Stimulated activated CD4-positive, alpha-beta T cell treated with anti-CD3 and anti-CD28 coated beads, TNF-alpha, amount 100 ng/mL, for 48 hours (primary cell): ENCODE measurements around the gene MVB12B.

Source experiments
- DNase-seq, 3 donors: peaks; one replicate each; pipeline ENCODE4 v3.0.0-alpha.2; 2020; ENCODE audit warnings: low read depth in 3 of 3

MVB12B gene

DNA sequence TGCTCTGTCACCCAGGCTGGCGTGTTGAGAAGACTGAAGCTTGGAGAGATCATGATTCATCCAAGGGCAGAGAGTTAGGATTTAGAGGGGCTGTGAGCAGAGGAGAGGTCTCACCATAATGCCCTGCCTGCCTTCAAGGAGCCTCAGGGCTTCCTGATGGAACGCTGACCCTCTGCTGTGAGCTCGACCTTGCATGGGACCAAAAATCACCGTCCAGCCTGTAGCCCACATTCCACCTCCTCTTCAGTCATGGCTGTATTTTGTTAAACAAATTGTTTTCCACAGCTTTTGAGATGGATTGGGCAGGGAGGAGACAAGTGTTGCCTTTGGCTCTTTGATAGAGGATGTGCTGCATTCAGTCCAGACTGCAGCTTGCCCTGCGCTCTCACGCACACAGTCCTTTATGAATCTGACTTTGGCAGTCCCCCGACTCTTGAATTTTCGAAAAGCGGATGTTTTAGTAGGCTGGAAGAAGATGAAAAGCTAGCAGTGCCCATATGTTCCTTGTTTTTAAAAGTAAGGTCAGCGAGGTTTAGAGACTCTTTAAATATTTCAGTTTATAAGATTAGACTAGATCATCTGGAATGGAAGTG is 79.5 kb downstream of the MVB12B start:
- DNase-seq = no peak

DNA sequence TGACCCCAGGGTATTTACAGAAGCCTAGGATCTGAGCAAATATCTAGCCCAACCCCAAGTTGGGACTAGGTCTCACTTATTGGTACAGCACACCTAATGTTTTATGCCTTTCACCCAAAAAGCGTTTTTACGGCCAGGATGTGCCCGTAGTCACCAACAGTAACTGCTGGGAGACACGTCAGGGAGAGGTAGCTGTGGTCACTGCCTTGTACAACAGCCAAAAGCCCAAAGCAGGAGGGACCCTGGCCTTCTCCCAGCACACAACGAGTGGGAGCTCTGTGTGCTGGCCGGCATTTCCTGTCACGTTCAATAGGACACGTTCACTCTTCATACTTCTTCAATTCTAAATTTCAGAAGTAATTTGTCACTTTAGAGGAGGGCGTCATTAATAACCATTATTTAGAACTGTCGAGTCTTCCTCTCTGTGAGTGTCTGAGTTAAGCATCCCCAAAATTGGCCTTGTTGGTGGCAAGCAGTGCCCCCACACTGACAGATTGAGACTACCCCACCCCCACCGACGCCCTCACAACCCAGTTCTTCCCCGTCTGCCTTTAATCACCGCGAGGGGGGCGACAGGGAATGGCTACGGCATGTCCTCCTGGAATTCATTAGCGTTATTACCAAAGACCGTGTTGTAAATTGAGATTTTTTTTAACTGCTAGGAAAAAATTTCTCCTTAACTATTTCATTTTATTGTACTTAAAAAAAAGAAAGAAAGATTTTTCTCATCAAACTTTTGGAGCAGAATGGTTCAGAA is 80.7 kb downstream of the MVB12B start:
- no peak for DNase-seq

DNA sequence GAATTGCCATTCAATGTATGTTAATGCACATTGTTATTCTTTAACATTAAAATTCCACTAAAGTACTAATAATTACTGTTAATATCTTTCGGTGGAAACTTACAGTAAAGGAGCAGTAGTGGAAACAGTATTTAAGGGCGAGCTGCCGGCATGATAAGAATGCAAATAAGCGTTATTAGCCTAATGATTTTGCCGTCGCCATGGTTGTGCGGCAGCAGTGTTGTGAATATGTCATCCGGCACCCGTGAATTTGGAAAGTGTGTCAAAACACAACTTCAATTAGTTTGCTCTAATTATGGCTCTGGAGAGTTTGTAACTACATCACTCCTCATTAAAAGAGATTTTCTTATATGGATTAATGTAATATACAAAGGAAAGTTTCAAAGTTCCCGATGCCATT is 81.4 kb downstream of the MVB12B start:
- no peak for DNase-seq

DNA sequence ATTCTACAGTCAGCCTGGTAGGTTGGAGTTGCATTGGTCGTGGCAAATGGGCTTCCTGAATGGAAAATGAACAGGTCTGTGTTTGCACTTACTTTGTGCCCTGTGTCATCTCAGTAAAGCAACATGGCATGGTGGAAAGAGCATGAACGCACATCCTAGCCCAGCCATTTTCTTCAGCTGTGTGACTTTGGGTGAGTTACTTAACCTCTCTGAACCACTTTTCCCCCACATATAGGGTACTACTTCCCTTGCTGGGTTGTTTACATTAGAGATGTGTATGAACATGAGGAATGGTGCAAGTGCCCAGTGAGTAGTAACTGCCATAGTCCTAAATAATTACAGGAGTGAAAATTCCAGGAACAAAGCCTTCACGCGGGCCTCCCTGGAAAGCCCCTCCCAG is 83.6 kb downstream of the MVB12B start:
- DNase-seq = no peak

DNA sequence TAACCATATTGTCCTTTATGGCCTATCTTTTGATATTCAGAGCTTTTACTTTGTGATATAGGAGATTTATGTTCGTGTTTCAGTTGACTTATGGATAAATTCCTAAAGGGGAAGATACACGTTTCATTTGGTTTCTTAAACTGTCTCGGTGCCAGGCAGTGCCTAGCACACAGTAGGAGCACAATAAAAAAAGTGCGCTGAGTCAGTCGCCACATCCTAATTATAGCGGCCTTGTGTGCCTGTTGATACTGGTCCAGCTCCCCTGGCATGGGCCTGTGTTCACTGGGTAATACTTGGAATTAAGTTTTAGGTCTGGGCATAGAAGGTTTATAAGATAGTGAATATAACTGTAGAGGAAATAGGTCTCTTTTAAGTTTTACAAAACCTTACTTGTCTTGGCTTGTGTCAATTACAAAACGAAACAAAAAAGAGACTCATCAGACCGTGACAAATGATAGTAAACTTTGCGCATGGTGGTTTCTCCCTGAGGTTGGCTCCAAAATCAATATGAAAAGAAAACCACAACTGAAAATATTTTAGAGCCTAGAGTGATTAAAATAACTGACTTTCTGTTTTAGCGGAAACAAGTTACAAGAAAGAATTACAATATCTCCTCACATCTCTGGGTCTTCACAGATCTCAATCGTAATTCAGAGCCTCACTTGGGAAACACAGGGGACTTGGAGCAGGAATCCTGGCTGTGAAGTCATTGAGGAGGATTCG is 84.8 kb downstream of the MVB12B start:
- DNase-seq = no peak

DNA sequence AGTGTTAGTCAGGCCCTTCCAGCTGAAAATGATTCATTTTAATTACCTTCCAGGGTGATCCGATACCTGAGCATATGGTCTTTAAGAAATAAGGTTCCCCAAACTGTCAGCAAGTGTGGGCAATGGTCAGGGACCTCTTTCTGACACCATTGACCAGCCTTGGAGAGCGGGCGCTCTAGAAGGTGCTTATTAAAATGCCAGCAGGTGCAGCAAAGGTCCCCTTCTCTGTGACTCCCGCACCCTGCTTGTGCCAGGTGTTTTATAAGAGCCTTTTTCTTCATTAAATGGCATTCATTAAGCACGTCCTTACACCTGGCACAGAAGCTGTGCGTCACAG is 85.3 kb downstream of the MVB12B start:
- DNase-seq = no peak

DNA sequence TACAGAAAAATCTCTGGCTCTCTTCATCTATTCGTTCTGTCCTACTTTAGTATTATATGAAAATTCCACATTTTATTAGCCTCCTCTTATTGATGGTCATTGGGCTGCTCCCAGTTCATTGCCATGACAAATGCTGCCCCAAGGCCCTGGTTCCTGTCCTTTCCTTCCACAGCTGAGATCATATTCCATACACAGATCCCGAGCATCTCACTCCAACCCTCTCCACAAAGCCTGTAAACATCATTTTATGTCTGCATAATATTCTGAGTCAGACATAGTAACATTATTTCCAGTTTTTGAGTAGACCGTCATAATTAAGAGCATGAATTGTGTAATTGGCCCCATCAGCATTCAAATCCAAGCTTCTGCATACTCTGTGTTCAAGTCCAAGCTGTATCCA is 86.3 kb downstream of the MVB12B start:
- DNase-seq = no peak

DNA sequence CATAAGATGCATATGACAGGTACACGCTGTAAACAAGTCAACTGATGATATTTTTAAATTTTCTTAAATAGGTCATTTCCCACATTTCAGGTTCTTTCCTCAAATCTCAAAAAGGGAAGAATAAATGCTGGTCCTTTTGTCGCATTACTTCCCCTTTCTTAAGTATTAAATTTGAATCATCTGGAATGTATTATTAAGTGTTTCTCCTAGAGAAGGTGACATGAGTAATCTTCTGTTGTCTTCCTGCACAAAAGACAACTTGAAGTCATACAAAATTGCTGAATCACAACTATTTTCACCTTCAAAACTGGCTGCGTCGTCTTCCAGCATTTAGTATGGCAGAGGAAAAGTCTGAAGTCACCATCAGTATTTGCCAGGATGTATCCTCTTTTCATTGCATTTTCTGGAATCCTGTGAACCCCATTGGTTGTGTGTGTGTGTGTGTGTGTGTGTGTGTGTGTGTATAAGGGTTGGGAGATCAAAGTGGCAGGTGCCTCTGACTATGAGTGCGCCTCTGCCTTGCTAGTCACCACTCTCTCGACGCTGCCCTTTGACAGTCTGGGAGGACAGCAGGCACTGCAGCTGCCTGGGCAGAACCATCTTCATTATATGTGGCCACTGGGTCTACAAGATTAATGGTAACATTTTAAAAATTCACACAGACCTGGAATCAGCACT is 86.9 kb downstream of the MVB12B start:
- DNase-seq = no peak

DNA sequence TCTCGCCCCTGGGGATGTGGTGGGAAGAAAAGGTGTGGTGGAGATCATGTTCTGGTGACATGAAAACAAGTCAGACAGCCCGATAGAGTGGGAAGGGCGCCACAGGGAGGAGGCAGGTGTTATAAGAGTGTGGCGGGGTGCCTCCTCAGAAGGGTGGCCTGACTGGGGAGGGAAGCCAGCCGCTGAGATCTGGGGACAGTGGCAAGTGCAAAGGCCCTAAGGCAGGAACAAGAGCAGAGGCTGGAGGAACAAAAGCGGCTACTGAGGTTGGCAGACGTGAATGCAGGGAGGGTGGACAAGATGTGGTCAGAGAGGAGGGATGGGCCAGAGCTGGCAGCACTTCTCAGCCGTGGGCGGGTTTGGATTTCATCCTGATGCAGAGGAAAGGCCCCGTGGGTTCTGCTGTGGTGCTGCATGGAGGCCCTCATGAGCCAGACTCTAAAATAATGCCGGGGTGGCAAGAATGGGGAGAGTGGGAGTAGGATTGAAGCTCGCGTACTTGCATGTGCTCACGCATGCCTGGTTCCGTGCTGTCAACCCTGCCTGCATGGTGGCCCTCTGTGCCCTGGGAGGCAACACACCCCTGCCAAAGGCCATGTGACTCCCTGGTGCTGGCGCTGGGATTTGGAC is 89.2 kb downstream of the MVB12B start:
- DNase-seq = no peak

DNA sequence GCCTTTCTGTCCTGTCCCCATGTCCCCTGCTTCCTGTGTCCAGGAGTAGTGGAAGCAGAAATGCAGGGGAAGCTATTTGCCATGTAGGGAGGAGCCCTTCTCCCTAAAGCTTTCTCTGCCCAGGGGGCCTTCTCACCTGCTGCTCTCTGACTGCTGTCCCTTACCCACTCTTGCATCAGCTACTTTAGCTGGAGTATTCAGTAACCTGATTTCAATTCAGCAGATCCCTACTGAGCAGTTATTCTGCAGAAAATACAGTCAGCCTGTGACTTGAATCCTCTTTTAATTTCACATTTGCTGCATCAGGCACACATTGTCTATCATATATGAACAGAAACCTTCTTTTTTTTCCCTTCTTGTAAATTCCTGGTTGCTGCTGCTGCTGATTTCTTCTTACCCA is 90.4 kb downstream of the MVB12B start:
- no peak for DNase-seq

DNA sequence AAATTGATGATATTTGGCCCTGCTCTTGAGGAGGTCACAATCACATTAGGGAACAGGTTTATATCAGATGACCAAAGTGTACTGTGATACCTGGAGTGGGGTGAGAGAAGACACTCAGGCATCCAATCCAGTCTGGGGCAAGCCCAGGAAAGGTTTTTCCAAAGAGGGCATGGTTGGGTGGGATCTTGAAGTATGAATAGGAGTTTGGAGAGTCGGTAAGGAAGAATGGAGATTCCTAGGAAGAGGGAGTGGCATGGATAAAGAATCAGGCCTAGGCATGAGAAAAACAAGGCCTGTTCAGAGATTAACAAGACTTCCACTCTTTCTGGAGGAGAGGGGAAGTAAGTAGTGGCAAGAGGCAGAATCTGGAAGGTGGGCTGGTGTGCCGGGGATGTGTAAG is 91.1 kb downstream of the MVB12B start:
- no peak for DNase-seq

DNA sequence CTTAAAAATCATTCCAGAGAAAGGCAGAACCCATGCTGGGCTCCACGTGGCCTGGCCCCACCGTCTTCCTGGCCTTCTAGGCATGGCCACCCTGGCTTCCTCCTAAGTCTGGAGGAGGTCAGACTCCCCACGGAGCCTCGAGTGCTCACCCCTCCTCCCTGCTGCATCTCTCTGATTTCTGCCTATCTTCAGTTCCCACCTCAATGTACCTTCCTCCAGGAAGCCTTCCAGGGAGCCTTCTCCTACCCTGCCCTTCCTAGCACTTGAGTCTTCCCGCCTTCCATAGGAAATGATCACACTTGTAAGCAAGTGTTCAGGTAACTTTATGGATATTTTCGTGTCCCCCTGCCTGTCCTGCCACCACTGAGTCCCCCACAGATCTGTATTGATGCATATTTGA is 92.0 kb downstream of the MVB12B start:
- no peak for DNase-seq

DNA sequence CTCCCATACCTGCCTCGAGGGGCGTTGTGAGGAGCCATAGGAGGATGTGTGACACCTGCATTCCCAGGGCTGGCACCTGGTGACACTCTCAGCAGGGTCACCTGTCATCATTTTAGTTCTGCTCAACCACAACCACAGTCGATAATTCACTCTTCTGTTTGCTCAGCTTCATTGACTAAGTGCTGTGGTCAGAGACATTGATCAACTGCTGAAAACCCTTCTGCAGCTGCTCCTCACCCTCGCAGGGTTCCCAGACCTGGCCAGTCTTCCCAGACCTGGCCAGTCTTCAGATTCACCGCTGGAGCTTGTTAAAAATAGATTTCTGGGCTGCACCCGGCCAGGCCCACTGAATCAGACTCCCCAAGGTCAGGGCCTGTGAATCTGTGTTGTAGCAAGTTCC is 92.8 kb downstream of the MVB12B start:
- no peak for DNase-seq

DNA sequence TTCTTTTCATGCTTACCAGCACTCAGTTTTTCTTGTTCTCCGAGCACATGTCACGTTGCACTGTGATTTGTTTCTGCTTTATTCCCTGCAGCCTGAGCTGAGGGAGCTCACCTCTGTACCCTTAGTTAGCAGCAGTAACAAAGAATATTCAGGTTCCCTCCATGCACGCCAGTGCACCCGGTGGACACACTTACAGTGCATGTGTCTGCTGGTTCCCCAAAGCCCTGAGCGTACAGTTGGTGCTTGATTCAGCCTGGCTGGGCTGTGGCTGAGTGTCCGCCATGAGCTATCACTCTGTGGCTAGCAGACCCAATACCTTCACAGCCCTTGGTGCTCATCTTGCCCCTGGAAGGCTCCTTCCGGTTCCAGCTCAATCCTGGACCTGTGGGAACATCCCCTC is 93.5 kb downstream of the MVB12B start:
- DNase-seq = no peak

DNA sequence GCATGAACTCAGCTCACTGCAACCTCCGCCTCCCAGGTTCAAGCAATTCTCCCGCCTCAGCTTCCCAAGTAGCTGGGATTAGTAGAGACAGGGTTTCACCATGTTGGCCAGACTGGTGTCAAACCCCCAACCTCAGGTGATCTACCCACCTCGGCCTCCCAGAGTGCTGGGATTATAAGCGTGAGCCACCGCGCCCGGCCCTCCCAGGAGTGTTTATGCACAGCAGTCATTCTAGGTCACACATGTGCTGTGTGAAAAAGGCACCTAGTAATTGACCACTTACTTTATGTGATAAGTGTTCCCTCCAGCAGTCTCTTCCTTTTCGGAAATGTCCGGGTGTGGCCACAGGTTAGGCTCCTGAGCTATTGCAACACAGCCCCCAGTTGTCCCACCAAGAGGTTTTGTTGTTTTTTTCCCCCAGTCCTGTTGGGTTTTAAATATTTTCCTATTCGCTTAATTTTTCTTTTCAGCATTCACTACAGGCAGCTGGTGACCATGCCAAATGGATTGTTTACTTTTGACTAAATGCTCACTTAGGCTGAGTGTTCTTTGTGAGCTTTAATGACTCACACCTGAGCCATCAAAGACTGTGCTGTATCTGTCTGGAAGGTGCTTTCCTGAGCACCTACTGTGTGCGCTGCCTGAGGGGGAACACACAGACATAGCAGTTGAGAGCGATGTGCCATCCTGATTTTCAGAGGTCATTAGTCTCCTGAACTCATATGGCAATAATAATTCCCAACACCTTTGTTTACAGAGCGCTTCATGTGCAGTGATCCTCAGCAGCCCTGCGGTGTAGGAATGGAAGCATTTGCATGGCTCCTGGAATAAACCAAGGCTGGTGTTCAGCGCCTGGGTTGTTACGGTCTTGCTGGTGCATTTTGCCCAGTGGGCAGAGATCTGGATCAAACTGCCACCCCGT is 94.3 kb downstream of the MVB12B start:
- no peak for DNase-seq

DNA sequence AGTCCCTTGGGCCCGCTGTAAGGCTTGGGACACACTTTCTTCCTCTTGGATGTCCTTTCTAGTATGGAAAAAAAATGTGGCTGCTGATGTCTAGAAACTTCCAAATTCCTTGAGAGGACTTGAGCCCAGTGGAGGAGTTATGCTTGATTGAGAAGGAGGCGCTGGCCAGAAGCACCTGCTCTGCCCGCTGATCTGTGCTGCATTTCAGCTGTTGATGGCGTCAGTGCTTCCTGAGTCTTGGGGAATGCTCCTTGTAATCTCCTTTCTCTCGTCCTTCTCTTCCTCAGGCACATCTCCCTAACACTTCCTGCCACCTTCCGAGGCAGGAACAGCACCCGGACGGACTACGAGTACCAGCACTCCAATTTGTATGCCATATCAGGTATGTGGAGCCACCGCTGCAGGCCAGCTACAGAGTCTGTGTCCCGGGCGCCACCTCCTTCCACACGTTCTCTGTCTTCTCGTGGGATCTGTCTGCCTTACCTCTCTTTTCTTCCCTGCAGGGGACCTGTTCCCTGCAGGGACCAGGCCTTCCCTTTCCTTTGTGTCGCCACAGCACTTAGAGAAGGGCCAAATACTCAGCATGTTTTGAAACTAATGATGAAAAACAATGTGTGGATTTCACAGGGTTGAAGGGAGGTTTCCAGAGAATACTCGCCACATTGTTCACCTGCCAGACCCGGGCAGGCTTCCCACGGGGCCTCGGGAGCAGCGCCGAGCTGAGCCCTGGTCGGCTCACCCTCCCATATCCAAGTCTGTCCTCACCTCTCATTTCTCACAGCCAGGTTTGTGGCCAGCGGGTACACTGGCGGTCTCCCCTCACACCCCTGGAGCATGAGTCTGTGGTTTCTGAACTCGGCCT is 95.2 kb downstream of the MVB12B start:
- no peak for DNase-seq

DNA sequence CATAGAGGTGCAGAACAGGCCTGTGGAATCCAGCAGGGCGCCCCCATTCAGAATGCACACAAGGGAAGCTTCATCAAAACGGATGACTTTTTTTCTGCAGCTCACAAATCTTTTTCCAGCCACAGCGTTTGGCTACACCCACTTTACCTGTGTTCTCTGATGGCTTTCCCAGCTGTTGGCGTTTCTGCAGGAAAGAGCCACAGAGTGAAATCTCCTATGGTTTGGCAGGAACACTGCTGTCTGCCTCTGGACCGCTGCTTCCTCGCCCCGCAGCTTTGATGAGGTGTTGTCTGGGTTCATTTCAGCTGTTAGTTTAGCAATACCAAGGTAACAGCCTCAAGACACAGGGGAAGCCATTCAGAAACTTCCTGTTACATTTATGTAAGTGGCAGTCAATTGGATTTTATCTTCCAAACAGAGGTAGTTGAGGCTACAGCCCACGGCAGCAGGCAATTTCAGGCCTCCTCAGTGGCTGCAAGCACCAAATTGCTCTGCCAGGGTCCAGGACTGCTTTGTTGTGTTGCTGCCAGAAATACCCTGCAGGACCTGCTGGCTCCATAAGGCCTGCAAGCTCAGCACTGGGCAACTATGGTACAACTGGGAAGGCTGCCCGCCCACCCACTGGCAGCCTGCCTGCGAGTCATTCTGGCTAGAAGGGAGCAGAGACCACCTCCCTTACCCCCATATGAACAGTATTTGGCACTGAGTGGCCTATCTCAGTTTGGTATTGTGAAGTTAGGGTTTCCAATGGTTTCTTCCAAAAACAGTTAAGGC is 96.7 kb downstream of the MVB12B start:
- no peak for DNase-seq

DNA sequence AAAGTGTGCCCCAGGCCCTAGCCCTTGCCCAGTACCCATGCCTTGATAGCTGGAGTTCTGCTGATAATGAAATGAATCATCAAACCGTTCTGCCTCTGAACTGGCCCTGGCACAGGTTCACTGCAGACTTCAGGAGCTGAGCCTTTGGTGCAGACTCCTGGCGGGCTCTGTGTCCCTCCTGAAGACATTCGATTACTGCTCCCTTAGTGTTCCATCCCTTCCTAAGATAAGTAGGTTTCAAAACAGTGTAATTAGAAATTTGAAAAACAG is 97.2 kb downstream of the MVB12B start:
- DNase-seq = no peak

DNA sequence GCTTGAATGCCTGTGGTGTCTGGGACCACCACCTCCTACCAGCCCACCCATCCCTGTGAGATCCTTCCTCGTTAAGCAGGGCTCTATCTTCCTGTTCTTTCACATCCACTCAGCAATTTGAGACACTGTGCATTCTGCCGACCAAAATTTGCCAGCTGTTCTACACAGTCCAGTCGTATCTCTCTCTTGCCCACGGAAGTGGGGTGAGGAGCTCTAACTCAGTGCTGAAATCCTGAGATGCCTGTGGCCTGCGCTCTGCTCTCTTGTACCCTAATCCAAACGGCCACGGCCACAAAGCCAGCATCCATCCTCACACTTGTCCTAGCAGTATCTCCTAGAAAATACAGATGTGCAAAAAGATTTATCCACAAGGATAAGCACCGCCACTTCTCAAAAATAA is 97.9 kb downstream of the MVB12B start:
- no peak for DNase-seq
